PC-3 (cell line): ENCODE data around the gene NEU1.

Experiments
- EZH2 ChIP-seq: fragments of 300-600 bp; sonication (generic); IDR thresholded peaks from one replicate; pipeline ENCODE4 v1.6.1; 2017; ENCODE audit warnings: antibody characterized with exemption, mild to moderate bottlenecking, low read length; ENCODE audit not compliant: unreplicated experiment
- EZH2phosphoT487 ChIP-seq: fragments of 300-600 bp; sonication (generic); IDR thresholded peaks from 2 replicates; pipeline ENCODE4 v1.6.1; 2018; ENCODE audit warnings: mild to moderate bottlenecking, antibody characterized with exemption, low read length, borderline replicate concordance
- TF ChIP-seq, protein P1 (sequence below): fragments of 300-600 bp; sonication (generic); conservative IDR thresholded peaks from 2 replicates; pipeline ENCODE4 v1.5.1; 2017; ENCODE audit warnings: antibody characterized with exemption, low read depth, mild to moderate bottlenecking, low read length

DNA sequence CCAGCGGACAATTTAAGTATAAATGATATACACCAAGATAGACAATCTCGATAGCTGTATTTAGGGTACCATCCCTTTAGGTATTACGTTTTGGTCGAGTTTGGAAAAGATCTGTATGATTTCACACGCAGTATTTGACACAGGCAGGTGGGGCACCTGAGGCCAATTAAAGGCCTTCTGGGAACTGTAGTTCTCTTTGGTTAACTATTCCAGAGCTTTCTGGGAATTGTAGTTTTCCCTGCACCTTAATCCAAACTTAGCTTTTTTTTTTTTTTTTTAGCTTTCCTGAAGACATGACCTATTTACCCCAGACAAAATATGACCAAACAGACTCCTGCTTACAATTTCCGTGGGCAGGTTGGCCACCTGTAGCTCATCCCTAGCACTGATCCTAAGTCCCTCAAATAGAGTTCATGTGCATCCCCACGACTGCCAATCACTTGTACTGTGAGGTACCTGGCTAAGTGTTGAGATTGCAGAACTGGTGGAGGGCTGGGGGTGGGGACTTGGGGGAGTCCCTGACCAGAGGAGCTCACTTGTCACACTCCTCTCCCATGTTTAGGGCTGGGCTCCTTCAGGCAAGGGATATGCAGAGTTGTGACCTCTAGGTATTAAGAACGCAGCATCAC, 35.9 kb upstream of the NEU1 start:
- TF ChIP-seq, protein P1, sequence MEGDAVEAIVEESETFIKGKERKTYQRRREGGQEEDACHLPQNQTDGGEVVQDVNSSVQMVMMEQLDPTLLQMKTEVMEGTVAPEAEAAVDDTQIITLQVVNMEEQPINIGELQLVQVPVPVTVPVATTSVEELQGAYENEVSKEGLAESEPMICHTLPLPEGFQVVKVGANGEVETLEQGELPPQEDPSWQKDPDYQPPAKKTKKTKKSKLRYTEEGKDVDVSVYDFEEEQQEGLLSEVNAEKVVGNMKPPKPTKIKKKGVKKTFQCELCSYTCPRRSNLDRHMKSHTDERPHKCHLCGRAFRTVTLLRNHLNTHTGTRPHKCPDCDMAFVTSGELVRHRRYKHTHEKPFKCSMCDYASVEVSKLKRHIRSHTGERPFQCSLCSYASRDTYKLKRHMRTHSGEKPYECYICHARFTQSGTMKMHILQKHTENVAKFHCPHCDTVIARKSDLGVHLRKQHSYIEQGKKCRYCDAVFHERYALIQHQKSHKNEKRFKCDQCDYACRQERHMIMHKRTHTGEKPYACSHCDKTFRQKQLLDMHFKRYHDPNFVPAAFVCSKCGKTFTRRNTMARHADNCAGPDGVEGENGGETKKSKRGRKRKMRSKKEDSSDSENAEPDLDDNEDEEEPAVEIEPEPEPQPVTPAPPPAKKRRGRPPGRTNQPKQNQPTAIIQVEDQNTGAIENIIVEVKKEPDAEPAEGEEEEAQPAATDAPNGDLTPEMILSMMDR = 0 out of 2 replicates have a peak, but pooled peaks have one; percentile 24
- TF ChIP-seq EZH2 (no peak), EZH2phosphoT487 (no peak)
